GM12874 (cell line): ENCODE results near the gene EMP1.

Experiments used
- TF ChIP-seq, protein P1 (sequence below): IDR thresholded peaks from 2 replicates; pipeline ENCODE4 v1.5.1; 2011; ENCODE audit warnings: low read depth, mild to moderate bottlenecking, control low read depth, low read length, moderate library complexity; ENCODE audit not compliant: insufficient read depth

Gene EMP1, protein sequence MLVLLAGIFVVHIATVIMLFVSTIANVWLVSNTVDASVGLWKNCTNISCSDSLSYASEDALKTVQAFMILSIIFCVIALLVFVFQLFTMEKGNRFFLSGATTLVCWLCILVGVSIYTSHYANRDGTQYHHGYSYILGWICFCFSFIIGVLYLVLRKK

DNA sequence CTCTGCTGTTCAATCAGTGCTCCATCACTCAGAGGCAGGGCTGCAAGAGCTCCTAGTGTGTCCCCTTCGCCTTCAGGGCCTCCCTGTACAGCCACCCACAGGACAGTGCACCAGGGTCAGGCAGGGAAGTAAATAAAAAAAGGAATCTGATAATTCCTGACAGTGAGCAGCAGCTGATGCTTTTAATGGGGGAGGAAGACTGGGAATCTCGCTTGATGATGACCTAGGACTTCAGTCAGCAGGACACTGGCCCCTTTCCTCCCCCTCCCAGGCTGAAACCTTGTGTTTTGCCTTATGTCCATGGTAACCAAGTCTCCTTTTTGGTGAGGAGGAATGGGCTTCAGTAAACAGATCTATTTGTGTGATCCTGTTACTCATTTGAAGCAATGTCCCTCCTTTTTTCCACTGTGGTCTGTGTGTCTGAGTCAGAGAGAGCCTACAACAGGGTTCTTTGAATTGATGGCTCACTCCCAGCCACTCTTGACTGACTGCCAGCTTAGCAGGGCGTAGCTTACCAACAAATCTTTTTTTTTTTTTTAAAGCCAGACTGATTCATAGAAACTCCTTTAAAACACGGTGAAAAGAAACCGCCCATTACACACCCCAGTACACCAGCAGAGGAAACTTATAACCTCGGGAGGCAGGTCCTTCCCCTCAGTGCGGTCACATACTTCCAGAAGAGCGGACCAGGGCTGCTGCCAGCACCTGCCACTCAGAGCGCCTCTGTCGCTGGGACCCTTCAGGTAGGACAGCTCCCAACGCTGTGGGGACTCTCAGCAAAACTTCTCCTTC, at the start of gene EMP1:
Gene EMP1 (plus strand): TSS at position 597 of the 792 bp plus-strand sequence. CDS start 14,785 bp downstream, outside the sequence.
- TF ChIP-seq, protein P1, sequence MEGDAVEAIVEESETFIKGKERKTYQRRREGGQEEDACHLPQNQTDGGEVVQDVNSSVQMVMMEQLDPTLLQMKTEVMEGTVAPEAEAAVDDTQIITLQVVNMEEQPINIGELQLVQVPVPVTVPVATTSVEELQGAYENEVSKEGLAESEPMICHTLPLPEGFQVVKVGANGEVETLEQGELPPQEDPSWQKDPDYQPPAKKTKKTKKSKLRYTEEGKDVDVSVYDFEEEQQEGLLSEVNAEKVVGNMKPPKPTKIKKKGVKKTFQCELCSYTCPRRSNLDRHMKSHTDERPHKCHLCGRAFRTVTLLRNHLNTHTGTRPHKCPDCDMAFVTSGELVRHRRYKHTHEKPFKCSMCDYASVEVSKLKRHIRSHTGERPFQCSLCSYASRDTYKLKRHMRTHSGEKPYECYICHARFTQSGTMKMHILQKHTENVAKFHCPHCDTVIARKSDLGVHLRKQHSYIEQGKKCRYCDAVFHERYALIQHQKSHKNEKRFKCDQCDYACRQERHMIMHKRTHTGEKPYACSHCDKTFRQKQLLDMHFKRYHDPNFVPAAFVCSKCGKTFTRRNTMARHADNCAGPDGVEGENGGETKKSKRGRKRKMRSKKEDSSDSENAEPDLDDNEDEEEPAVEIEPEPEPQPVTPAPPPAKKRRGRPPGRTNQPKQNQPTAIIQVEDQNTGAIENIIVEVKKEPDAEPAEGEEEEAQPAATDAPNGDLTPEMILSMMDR = no peak

DNA sequence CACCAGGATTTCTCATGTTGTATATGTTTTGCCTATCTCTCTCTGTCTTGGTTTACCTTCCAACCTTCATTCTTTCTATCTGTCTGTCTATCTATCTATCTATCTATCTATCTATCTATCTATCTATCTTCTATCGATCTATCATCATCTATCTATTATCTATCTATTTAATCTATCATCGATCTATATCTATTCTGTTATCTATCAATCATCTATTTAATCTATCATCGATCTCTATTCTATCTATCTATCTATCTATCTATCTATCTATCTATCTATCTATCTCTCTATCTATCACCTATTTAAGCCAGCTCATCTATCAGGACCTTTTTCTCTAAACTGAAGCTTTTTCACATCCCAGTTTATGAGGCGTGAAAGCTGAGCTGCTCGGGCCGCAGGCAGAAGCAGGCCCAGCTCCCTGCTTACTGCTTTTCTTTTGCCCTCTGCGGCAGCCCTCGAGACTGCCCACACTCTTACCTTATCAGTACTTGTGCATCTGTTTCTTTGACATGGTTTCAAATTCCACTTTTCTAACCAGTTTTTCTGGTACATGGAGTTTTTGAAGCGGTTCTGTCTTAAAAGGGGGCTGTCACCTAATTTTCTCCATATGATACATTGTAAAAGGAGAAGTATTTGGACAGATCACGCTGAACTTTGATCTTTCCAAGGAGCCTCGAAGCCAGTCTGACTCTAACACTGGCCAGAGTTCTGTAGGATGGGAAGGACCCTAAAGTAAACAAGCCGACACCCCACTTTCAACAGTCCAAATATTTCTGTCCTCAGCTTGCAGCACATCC, 48.6 kb upstream of the EMP1 start:
- TF ChIP-seq, protein P1 = no peak

DNA sequence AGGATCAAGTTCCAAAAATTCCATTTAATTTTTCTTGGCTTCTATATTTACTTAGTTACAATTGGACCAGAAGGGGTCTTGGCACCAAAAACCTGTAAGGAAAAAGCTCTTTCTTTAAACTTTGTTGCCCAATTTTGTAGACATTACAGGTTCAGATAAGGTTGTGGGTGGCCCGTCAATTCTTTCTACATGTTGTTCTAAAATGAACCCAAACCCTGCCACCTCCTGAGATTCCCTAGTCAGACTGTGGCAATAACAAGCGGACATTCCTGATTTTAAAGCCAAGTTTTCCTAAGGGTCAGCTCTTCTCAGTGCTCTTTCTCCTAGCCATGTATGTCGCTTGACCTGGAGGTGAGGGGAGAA, 48.1 kb upstream of the EMP1 start:
- TF ChIP-seq, protein P1 = no peak

DNA sequence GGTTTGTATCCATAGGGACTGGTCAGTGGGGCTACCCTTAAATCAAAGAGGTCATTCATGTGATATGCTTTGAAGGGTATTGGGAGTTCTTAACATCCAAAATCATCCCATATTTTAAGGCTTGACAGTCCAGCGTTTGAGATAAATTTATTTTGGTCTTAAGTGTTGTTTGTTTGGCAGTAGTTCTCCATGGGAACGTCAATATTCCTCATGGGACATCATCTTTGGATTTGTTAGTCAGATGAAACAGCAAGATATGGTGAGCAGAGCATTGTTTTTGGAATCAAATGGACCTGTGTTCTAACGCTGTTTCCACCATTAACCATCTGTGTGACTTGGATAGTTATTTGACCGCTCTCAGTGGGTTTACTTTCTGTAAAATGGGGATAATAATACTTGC, 47.1 kb upstream of the EMP1 start:
- TF ChIP-seq, protein P1 = no peak

DNA sequence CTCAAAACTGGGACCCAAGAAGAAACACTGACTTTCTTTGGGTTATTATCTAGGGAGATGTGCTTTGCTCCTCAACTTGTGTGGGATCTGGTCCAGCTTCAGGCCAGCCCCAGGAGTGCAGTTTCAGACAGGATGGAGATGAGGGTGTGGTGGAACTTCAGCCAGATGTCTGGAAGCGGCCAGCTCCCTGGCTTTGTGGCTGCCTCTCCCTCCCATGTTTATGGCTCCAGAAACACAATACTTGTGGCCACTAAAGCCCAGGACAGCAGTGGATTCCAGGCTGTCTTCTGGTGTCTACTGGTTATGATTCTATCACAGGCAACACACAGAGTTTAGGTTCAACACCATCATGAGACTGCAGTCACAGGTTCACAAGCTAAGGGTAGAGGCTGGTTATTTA, 44.2 kb upstream of the EMP1 start:
- TF ChIP-seq, protein P1 = no peak

DNA sequence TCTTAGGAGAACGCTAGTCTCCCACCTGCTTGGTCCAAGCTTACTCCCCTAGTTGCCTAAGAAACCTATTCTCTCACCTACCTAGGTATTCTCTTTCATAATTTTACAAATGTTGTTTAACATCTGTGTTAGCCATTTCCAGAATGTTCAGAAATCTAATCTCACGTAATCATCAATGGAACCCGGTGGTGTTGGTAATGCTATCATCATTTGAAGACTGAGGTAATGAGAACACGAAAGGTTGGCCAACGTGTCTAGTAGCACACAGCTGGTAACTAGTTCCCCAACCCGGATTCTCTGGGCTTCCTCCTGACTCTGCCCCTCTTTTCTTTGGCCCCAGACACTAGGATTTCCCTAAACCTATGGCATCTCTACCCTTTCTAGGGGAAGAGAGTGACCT, 43.8 kb upstream of the EMP1 start:
- TF ChIP-seq, protein P1 = no peak

DNA sequence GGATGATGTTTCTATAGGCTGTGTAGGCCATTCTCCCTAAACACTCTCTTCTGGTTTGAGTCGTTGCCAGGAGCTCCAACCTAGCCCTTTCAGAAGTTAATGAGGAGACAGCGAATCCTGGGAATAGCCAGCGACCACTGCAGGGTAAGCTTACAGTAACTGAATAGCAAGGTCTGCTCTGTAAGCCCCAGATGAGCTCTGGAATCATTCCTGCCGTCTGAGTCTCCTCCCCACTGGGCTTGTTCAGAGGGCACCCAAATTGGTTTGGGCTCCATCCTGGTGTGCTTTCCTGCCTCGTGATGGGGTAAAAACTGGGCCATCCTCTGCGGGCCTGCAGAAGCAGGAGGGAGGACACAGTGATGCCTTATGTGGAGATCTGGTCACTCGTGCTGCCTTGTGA, 43.3 kb upstream of the EMP1 start:
- TF ChIP-seq, protein P1 = no peak
